IMR-90 (cell line): ENCODE data around the gene RNF225. TPM values are rescaled to one million over a fixed set of nuclear protein-coding genes. Genes with fewer than 3 reads are reported as not detected.
A peak's percentile ranks its signal among the peaks of the same experiment; 100 is the strongest.

ENCODE experiments used
- ATAC-seq: fragments of 200-7000 bp; cut with Tn5 transposase; 2 replicates; pipeline ENCODE4 v1.9.1; 2020; ENCODE audit warnings: low read depth, mild to moderate bottlenecking, moderate library complexity
- BruUV-seq: library from RNA; stranded (reverse); fragments of 400-500 nt; replicated peaks from 2 replicates; lab custom pipeline; 2021; lab: Mats Ljungman, UMichigan
- CTCF ChIA-PET: fragments of 300-600 bp; formaldehyde crosslinking; extraction: SDS; loops from one replicate; lab custom pipeline; 2021; ENCODE audit warnings: antibody characterized with exemption; lab: Yijun Ruan, JAX
- POLR2A ChIA-PET: fragments of 300-600 bp; sonication (Branson Sonifier 250); formaldehyde crosslinking; loops from one replicate; lab custom pipeline; 2022; ENCODE audit warnings: antibody characterized with exemption; ENCODE audit not compliant: unreplicated experiment; lab: Charles Lee
- DNase-seq: peaks from one replicate; pipeline ENCODE4 v3.0.0; 2013
- H2AFZ ChIP-seq: replicated peaks from 2 replicates; pipeline ENCODE3; 2013; ENCODE audit warnings: low read length, mild to moderate bottlenecking; ENCODE audit not compliant: poor library complexity
- H2AK5ac ChIP-seq: 2 replicates; pipeline ENCODE4 v1.6.1; 2013; ENCODE audit warnings: low read depth, low read length, inconsistent platforms
- H2AK9ac ChIP-seq: replicated peaks from 2 replicates; pipeline ENCODE3; 2013; ENCODE audit warnings: mild to moderate bottlenecking, low read depth, low read length, moderate library complexity; ENCODE audit not compliant: poor library complexity
- H2BK120ac ChIP-seq: 2 replicates; pipeline ENCODE4 v1.6.1; 2013; ENCODE audit warnings: low read depth, low read length, inconsistent platforms
- H2BK15ac ChIP-seq: 3 replicates; pipeline ENCODE4 v1.6.1; 2013; ENCODE audit warnings: low read depth, low read length, inconsistent platforms
- H2BK20ac ChIP-seq: 2 replicates; pipeline ENCODE4 v1.6.1; 2013; ENCODE audit warnings: low read depth, mild to moderate bottlenecking, inconsistent platforms, low read length, moderate library complexity
- H2BK5ac ChIP-seq: 2 replicates; pipeline ENCODE4 v1.6.1; 2013; ENCODE audit warnings: mild to moderate bottlenecking, low read depth, low read length, inconsistent platforms; ENCODE audit not compliant: poor library complexity, severe bottlenecking
- H3K14ac ChIP-seq: replicated peaks from 2 replicates; pipeline ENCODE4 v1.6.1; 2013; ENCODE audit warnings: low read depth, low read length, inconsistent platforms
- H3K18ac ChIP-seq: 2 replicates; pipeline ENCODE4 v1.6.1; 2013; ENCODE audit warnings: low read depth, low read length, control low read depth
- H3K23ac ChIP-seq: 2 replicates; pipeline ENCODE4 v1.6.1; 2013; ENCODE audit warnings: low read depth, low read length, inconsistent platforms
- H3K27ac ChIP-seq: 2 replicates; pipeline ENCODE4 v1.5.1; 2013; ENCODE audit warnings: mild to moderate bottlenecking, control low read depth, low read length; ENCODE audit not compliant: insufficient read depth
- H3K27me3 ChIP-seq: 2 replicates; pipeline ENCODE4 v1.6.1; 2013; ENCODE audit warnings: low read length; ENCODE audit not compliant: control insufficient read depth, insufficient read depth
- H3K36me3 ChIP-seq: 2 replicates; pipeline ENCODE4 v1.6.1; 2013; ENCODE audit warnings: low read length, mixed read lengths; ENCODE audit not compliant: control insufficient read depth, insufficient read depth
- H3K4ac ChIP-seq: 2 replicates; pipeline ENCODE4 v1.6.1; 2013; ENCODE audit warnings: low read depth, low read length, inconsistent platforms
- H3K4me1 ChIP-seq: 2 replicates; pipeline ENCODE4 v1.6.1; 2013; ENCODE audit warnings: low read length, mixed read lengths; ENCODE audit not compliant: control insufficient read depth, insufficient read depth
- H3K4me2 ChIP-seq: 2 replicates; pipeline ENCODE4 v1.6.1; 2013; ENCODE audit warnings: low read depth, mild to moderate bottlenecking, control low read depth, low read length, moderate library complexity
- H3K4me3 ChIP-seq: 2 replicates; pipeline ENCODE4 v1.5.1; 2013; ENCODE audit warnings: low read depth, mild to moderate bottlenecking, control low read depth, low read length, moderate library complexity; ENCODE audit not compliant: insufficient read depth
- H3K56ac ChIP-seq: 2 replicates; pipeline ENCODE4 v1.6.1; 2013; ENCODE audit warnings: low read length, inconsistent platforms; ENCODE audit not compliant: insufficient read depth; ENCODE audit errors: extremely low read depth
- H3K79me1 ChIP-seq, 2 experiments: 2 replicates each; pipeline ENCODE4 v1.6.1; 2013; ENCODE audit warnings: low read length in 2 of 2, inconsistent platforms in 1 of 2, low read depth in 1 of 2
- H3K9ac ChIP-seq: 2 replicates; pipeline ENCODE4 v1.6.1; 2013; ENCODE audit warnings: low read depth, low read length, control low read depth
- H3K9me1 ChIP-seq: 2 replicates; pipeline ENCODE4 v1.6.1; 2013; ENCODE audit warnings: low read length, inconsistent platforms; ENCODE audit not compliant: insufficient read depth
- H3K9me3 ChIP-seq: 2 replicates; pipeline ENCODE4 v1.6.1; 2013; ENCODE audit warnings: low read length; ENCODE audit not compliant: control insufficient read depth, insufficient read depth
- H4K20me1 ChIP-seq: 2 replicates; pipeline ENCODE4 v1.6.1; 2013; ENCODE audit warnings: low read length, inconsistent platforms; ENCODE audit not compliant: insufficient read depth
- H4K5ac ChIP-seq: 2 replicates; pipeline ENCODE4 v1.6.1; 2013; ENCODE audit warnings: mild to moderate bottlenecking, low read depth, low read length, control low read depth
- H4K8ac ChIP-seq, 2 experiments: 2 replicates each; pipeline ENCODE4 v1.6.1; 2013; ENCODE audit warnings: low read depth in 2 of 2, low read length in 2 of 2, control low read depth in 1 of 2, inconsistent platforms in 1 of 2
- H4K91ac ChIP-seq: 2 replicates; pipeline ENCODE4 v1.6.1; 2013; ENCODE audit warnings: low read depth, low read length, inconsistent platforms; ENCODE audit not compliant: insufficient read depth
- MAFK ChIP-seq: IDR thresholded peaks from 2 replicates; pipeline ENCODE4 v1.6.1; 2012; ENCODE audit warnings: low read depth, low read length, improper control_type of control experiment
- MAZ ChIP-seq: IDR thresholded peaks from 2 replicates; pipeline ENCODE4 v1.6.1; 2012; ENCODE audit warnings: low read depth, mild to moderate bottlenecking, low read length, improper control_type of control experiment, moderate library complexity, borderline replicate concordance
- RAD21 ChIP-seq: IDR thresholded peaks from 2 replicates; pipeline ENCODE4 v1.6.1; 2012; ENCODE audit warnings: low read length, improper control_type of control experiment
- RFX5 ChIP-seq: IDR thresholded peaks from 2 replicates; pipeline ENCODE4 v1.8.0; 2012; ENCODE audit warnings: low read depth, mild to moderate bottlenecking, low read length, moderate library complexity
- WGBS, 2 experiments: methylation state at CpG; one replicate each; pipeline versions ENCODE4 v1.1.5 to v1.1.7; 2013; ENCODE audit warnings: missing lambda C conversion rate in 2 of 2; ENCODE audit not compliant: insufficient read length in 1 of 2; ENCODE audit errors: extremely low coverage in 2 of 2; 5-methylcytosine and 5-hydroxymethylcytosine counted together
- dilution Hi-C: fragments of 300-500 bp; cut with HindIII; formaldehyde crosslinking; loops from one replicate; pipeline ENCODE4 v1.14.3; 2018; ENCODE audit warnings: low sequenced_read_pairs; ENCODE audit not compliant: unreplicated experiment
- in situ Hi-C: fragments of 300-500 bp; cut with MboI; formaldehyde crosslinking; loops from 3 replicates; pipeline ENCODE4 v1.14.3; 2019; ENCODE audit warnings: low sequenced_read_pairs, inconsistent platforms, mixed read lengths
- intact Hi-C: fragments of 100-400 bp; cut with micrococcal nuclease; formaldehyde crosslinking; loops from 2 replicates; pipeline ENCODE4 v1.10.0; 2022
- polyA plus RNA-seq, 3 experiments: library from polyadenylated mRNA; depleted of rRNA; stranded (reverse); fragments of >200 nt; gene quantifications; 2 replicates each; pipeline ENCODE4 v1.2.3, GENCODE V29; 2012; ENCODE audit warnings: low replicate concordance in 1 of 3
- total RNA-seq: library from RNA; depleted of rRNA; stranded (reverse); fragments of >200 nt; gene quantifications from 2 replicates; pipeline ENCODE4 v1.2.3, GENCODE V29; 2012

Gene RNF225
- total and polyA plus RNA-seq, 2 of the 4 experiments (the other 2 are of a cell fraction) = 0.10 TPM; not detected in 1

DNA sequence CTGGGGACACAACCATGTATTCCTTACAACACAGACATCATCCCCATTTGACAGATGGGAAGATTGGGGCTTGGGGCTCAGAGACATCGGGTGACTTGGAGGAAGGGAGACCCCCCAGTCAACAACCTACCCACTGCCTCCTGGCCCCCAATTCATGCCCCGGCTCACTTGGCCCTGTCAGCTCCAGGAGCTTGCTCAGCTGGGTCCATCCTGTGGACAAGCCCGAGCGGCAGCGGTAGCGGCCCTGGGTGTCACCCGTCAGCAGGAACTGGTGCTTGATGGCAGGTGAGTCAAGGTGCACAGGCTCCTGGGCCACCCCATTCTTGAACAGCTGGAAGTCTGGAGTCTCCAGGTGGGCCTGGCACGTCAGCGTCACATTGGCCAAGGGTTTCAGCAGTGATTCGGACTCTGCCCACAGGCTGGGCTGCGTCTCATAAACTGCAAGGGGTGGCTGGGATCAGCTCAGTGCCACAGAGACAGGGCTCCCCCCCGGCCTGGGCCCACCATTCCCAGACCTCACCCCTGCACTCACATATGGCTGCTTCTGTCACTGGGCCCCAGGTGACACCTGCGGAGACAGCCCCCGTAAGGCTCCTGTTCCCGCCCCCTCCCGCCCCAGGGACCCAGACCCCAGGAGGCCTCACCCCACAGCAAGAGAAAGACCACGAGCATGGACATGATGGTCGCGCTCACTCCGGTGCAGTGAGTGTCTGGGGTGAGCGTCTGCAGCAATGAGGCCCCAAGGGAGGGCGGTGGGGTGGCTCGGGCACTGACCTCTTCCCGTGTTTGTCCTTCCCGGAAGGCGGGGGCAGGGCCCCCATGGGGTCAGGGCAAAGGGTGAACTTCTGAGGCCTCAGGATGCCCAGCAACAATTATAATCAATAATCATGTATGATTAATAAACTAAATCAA is 42.4 kb upstream of the RNF225 start, which contains the start of gene A1BG:
A1BG (minus strand) TSS at position 733 of the 912 bp plus-strand sequence; CDS start at position 678, 55 bp downstream.
- POLR2A ChIA-PET = no interaction called here

More for the DNA sequence above, 42.4 kb upstream of the RNF225 start, which contains the start of gene A1BG:
- Histone ChIP-seq H3K36me3 (peaks cover 11% of the 10 kb centered on the region; the same call in 1 of the 2 replicates), H3K56ac (no peak within 1 kb of the TSS), H3K9ac (no peak within 1 kb of the TSS), H2AK5ac (no peak within 1 kb of the TSS), H4K91ac (no peak within 1 kb of the TSS), H3K9me3 (no peaks in the 10 kb centered on the region), H4K5ac (no peak within 1 kb of the TSS), H2AK9ac (peak within 1 kb of the TSS; percentile 65), H3K4me3 (no peak within 1 kb of the TSS), H2BK15ac (no peak within 1 kb of the TSS), H3K27ac (no peak within 1 kb of the TSS), H2BK5ac (no peak within 1 kb of the TSS), H3K27me3 (peaks cover 9% of the 10 kb centered on the region), H3K4me2 (no peak within 1 kb of the TSS), H3K79me1 (peaks cover 5 to 30% of the 10 kb centered on the region in 2 experiments), H2BK20ac (no peak within 1 kb of the TSS), H3K9me1 (peaks cover 4% of the 10 kb centered on the region; the same call in 1 of the 2 replicates), H3K14ac (no peak within 1 kb of the TSS), H2BK120ac (no peak within 1 kb of the TSS), H3K18ac (no peak within 1 kb of the TSS), H2AFZ (no peak within 1 kb of the TSS), H4K20me1 (peaks cover 8% of the 10 kb centered on the region), H3K4ac (no peak within 1 kb of the TSS), H3K23ac (no peak within 1 kb of the TSS), H4K8ac (no peak within 1 kb of the TSS), H3K4me1 (peaks cover 11% of the 10 kb centered on the region)
- ATAC-seq (no peak), DNase-seq (no peak)
- CTCF ChIA-PET = no interaction called here
- WGBS, 2 experiments = 93% methylated on average over 9 of the region's 26 CpGs; no CpG with 5 or more reads in 1 of the 2 experiments
- no peak for TF ChIP-seq RFX5
- TF ChIP-seq RAD21 = no peak
- TF ChIP-seq MAFK = no peak
- no peak for TF ChIP-seq MAZ
- dilution Hi-C loops = no loop called here
- no TSS peak for BruUV-seq
- in situ Hi-C loops = no loop called here
- intact Hi-C loops = no loop called here
